ENCODE results near the gene WWOX.

GRCh38 chr16:78490847-78491246 is 391.4 kb downstream of the WWOX start:
- no peak for TF ChIP-seq CTCF (IDR thresholded peaks at IDR 0.05)
- TF ChIP-seq POLR2A (IDR thresholded peaks at IDR 0.05), result no peak
